Measurements from ENCODE around the gene CD4.

DNA sequence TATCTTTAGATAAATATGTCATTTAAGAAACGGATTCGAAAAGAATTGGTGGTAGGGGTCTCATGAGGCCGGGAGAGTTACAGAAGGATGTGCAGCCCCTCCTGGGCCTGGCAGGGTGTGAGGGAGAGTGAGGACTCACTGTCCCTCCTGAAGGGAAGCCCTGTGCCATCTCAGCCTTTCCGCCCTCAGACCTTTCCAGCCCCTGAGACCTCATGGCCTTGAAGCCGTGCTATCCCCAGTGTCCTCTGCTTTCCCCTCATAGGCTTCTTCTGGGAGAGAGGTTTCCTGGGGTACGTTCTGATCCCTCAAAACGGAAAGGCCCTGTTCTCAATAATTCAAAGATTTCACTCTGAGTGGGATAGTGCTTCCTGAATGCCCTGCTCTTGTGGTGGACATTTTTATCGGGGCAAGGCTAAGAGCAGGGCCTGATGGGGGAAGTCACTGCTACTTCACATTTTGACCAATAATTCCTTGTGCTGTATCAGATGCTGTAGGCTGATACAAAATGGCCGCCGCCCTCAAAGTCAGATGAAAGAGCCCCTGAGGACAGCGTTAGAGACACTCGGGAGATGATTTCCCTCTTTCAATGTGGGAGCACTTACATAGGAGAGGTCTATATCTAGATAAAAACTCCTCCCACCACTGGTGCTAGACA lies 1.3 kb downstream of the CD4 start:
- TF ChIP-seq, protein P1, sequence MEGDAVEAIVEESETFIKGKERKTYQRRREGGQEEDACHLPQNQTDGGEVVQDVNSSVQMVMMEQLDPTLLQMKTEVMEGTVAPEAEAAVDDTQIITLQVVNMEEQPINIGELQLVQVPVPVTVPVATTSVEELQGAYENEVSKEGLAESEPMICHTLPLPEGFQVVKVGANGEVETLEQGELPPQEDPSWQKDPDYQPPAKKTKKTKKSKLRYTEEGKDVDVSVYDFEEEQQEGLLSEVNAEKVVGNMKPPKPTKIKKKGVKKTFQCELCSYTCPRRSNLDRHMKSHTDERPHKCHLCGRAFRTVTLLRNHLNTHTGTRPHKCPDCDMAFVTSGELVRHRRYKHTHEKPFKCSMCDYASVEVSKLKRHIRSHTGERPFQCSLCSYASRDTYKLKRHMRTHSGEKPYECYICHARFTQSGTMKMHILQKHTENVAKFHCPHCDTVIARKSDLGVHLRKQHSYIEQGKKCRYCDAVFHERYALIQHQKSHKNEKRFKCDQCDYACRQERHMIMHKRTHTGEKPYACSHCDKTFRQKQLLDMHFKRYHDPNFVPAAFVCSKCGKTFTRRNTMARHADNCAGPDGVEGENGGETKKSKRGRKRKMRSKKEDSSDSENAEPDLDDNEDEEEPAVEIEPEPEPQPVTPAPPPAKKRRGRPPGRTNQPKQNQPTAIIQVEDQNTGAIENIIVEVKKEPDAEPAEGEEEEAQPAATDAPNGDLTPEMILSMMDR (conservative IDR thresholded peaks at IDR 0.05), result no peak
- TF ChIP-seq ZFX (IDR thresholded peaks at IDR 0.05), result no peak

All from C4-2B (cell line).